Measurements from ENCODE around the gene TIPARP. TPM values are rescaled to one million over a fixed set of nuclear protein-coding genes. Genes with fewer than 3 reads are reported as not detected.
"Not testable (repeated sequence)": the region's sequence is repeated elsewhere in the genome, so short reads cannot be mapped to it uniquely, and the experiment has no call there.

The TIPARP gene
- total and polyA plus RNA-seq, 2 donors = 26.9 to 35.5 TPM

- 24% methylated on average over 1 of the region's 1 CpG for WGBS
- peaks cover 5% of the 10 kb centered on the region for H3K4me1 ChIP-seq (ENCODE audit: insufficient read depth)
- H3K27ac ChIP-seq (ENCODE audit: low read depth) = peak overlapping the region; percentile 38
- DNase-seq (ENCODE audit: extremely low spot score) = no peak
- no peaks in the 10 kb centered on the region for H3K36me3 ChIP-seq (ENCODE audit: insufficient read depth)
- no peak overlapping the region for H3K4me3 ChIP-seq (ENCODE audit: low read depth, low read length)
Observed at GRCh38 chr3:156691920-156692319, 17.5 kb downstream of the TIPARP start.

GRCh38 chr3:156693166-156693565 lies 18.8 kb downstream of the TIPARP start:
- DNase-seq (ENCODE audit: extremely low spot score) = no peak
- no peak overlapping the region for H3K4me3 ChIP-seq (ENCODE audit: low read depth, low read length)
- peaks cover 2% of the 10 kb centered on the region for H3K36me3 ChIP-seq (ENCODE audit: insufficient read depth)
- peaks cover 5% of the 10 kb centered on the region for H3K4me1 ChIP-seq (ENCODE audit: insufficient read depth)
- H3K27ac ChIP-seq (ENCODE audit: low read depth) = no peak overlapping the region
- 38% methylated on average over 2 of the region's 2 CpGs for WGBS

- no peak for DNase-seq (ENCODE audit: extremely low spot score)
- peaks cover 5% of the 10 kb centered on the region for H3K4me1 ChIP-seq (ENCODE audit: insufficient read depth)
- H3K27ac ChIP-seq (ENCODE audit: low read depth) = no peak overlapping the region
- H3K4me3 ChIP-seq (ENCODE audit: low read depth, low read length) = no peak overlapping the region
- H3K36me3 ChIP-seq (ENCODE audit: insufficient read depth) = peaks cover 2% of the 10 kb centered on the region
Observed at GRCh38 chr3:156694536-156694935, 20.1 kb downstream of the TIPARP start.

GRCh38 chr3:156702367-156702766 lies 28.0 kb downstream of the TIPARP start:
- WGBS = 72% methylated on average over 1 of the region's 1 CpG
- peaks cover 8% of the 10 kb centered on the region for H3K36me3 ChIP-seq (ENCODE audit: insufficient read depth)
- no peak overlapping the region for H3K4me3 ChIP-seq (ENCODE audit: low read depth, low read length)
- no peak for DNase-seq (ENCODE audit: extremely low spot score)
- peak overlapping the region; percentile 38 for H3K27ac ChIP-seq (ENCODE audit: low read depth)
- no peaks in the 10 kb centered on the region for H3K4me1 ChIP-seq (ENCODE audit: insufficient read depth)

- 83% methylated on average over 4 of the region's 4 CpGs for WGBS
- H3K4me1 ChIP-seq (ENCODE audit: insufficient read depth) = no peaks in the 10 kb centered on the region
- no peak overlapping the region for H3K27ac ChIP-seq (ENCODE audit: low read depth)
- DNase-seq (ENCODE audit: extremely low spot score) = no peak
- no peak overlapping the region for H3K4me3 ChIP-seq (ENCODE audit: low read depth, low read length)
- H3K36me3 ChIP-seq (ENCODE audit: insufficient read depth) = peaks cover 9% of the 10 kb centered on the region
Observed at GRCh38 chr3:156704370-156705036, 30.1 kb downstream of the TIPARP start.

GRCh38 chr3:156705761-156706616 lies 31.6 kb downstream of the TIPARP start:
- Histone ChIP-seq H3K27ac (ENCODE audit: low read depth) (no peak overlapping the region), H3K4me3 (ENCODE audit: low read depth, low read length) (no peak overlapping the region), H3K36me3 (ENCODE audit: insufficient read depth) (peaks cover 9% of the 10 kb centered on the region), H3K4me1 (ENCODE audit: insufficient read depth) (no peaks in the 10 kb centered on the region)
- no peak for DNase-seq (ENCODE audit: extremely low spot score)
- WGBS = 66% methylated on average over 3 of the region's 3 CpGs

GRCh38 chr3:156707588-156707987 lies 33.2 kb downstream of the TIPARP start:
- Histone ChIP-seq H3K36me3 (ENCODE audit: insufficient read depth) (peaks cover 8% of the 10 kb centered on the region), H3K4me3 (ENCODE audit: low read depth, low read length) (no peak overlapping the region), H3K27ac (ENCODE audit: low read depth) (no peak overlapping the region), H3K4me1 (ENCODE audit: insufficient read depth) (no peaks in the 10 kb centered on the region)
- DNase-seq (ENCODE audit: extremely low spot score) = no peak
- 94% methylated on average over 7 of the region's 7 CpGs for WGBS

- H3K4me3 ChIP-seq (ENCODE audit: low read depth, low read length) = no peak overlapping the region
- DNase-seq (ENCODE audit: extremely low spot score) = no peak
- no peaks in the 10 kb centered on the region for H3K4me1 ChIP-seq (ENCODE audit: insufficient read depth)
- WGBS = 87% methylated on average over 1 of the region's 1 CpG
- H3K27ac ChIP-seq (ENCODE audit: low read depth) = no peak overlapping the region
- H3K36me3 ChIP-seq (ENCODE audit: insufficient read depth) = peaks cover 4% of the 10 kb centered on the region
Observed at GRCh38 chr3:156710429-156710828, 36.0 kb downstream of the TIPARP start.

GRCh38 chr3:156711113-156711512 lies 36.7 kb downstream of the TIPARP start:
- H3K36me3 ChIP-seq (ENCODE audit: insufficient read depth) = peaks cover 4% of the 10 kb centered on the region
- no peaks in the 10 kb centered on the region for H3K4me1 ChIP-seq (ENCODE audit: insufficient read depth)
- no peak overlapping the region for H3K27ac ChIP-seq (ENCODE audit: low read depth)
- 85% methylated on average over 1 of the region's 1 CpG for WGBS
- no peak for DNase-seq (ENCODE audit: extremely low spot score)
- H3K4me3 ChIP-seq (ENCODE audit: low read depth, low read length) = no peak overlapping the region

GRCh38 chr3:156711944-156712343 lies 37.6 kb downstream of the TIPARP start:
- DNase-seq (ENCODE audit: extremely low spot score); H3K27ac ChIP-seq (ENCODE audit: low read depth); H3K4me1 ChIP-seq (ENCODE audit: insufficient read depth); H3K36me3 ChIP-seq (ENCODE audit: insufficient read depth); H3K4me3 ChIP-seq (ENCODE audit: low read depth, low read length): not testable (repeated sequence)
- WGBS = 88% methylated on average over 4 of the region's 4 CpGs

GRCh38 chr3:156716105-156716862 lies 41.9 kb downstream of the TIPARP start:
- H3K4me1 ChIP-seq (ENCODE audit: insufficient read depth) = no peaks in the 10 kb centered on the region

GRCh38 chr3:156718622-156719306 lies 44.4 kb downstream of the TIPARP start:
- Histone ChIP-seq H3K4me3 (ENCODE audit: low read depth, low read length) (no peak overlapping the region), H3K4me1 (ENCODE audit: insufficient read depth) (no peaks in the 10 kb centered on the region), H3K36me3 (ENCODE audit: insufficient read depth) (no peaks in the 10 kb centered on the region), H3K27ac (ENCODE audit: low read depth) (no peak overlapping the region)
- WGBS = 79% methylated on average over 3 of the region's 3 CpGs
- DNase-seq (ENCODE audit: extremely low spot score) = no peak

More at GRCh38 chr3:156716105-156716862, 41.9 kb downstream of the TIPARP start:
- Histone ChIP-seq H3K4me3 (ENCODE audit: low read depth, low read length) (no peak overlapping the region), H3K27ac (ENCODE audit: low read depth) (no peak overlapping the region), H3K36me3 (ENCODE audit: insufficient read depth) (no peaks in the 10 kb centered on the region)
- no peak for DNase-seq (ENCODE audit: extremely low spot score)
- WGBS = 90% methylated on average over 6 of the region's 6 CpGs

- DNase-seq (ENCODE audit: extremely low spot score) = no peak
- 40% methylated on average over 2 of the region's 2 CpGs for WGBS
- Histone ChIP-seq H3K4me1 (ENCODE audit: insufficient read depth) (no peaks in the 10 kb centered on the region), H3K27ac (ENCODE audit: low read depth) (no peak overlapping the region), H3K36me3 (ENCODE audit: insufficient read depth) (no peaks in the 10 kb centered on the region), H3K4me3 (ENCODE audit: low read depth, low read length) (no peak overlapping the region)
Observed at GRCh38 chr3:156720826-156721225, 46.4 kb downstream of the TIPARP start.
